Esophagus (tissue), 2 donors: Measurements from ENCODE around the gene MAPK12. TPM values are rescaled to one million over a fixed set of nuclear protein-coding genes. Genes with fewer than 3 reads are reported as not detected.

ENCODE experiments used
- H3K27ac ChIP-seq, 2 donors: one replicate each; pipeline ENCODE4 v1.5.1; 2013; ENCODE audit warnings: low read depth in 2 of 2, mild to moderate bottlenecking in 2 of 2, inconsistent platforms in 1 of 2, low read length in 1 of 2, moderate library complexity in 1 of 2
- H3K27me3 ChIP-seq, 2 donors: one replicate each; pipeline ENCODE4 v1.6.1; 2013; ENCODE audit warnings: low read length in 2 of 2, control low read depth in 1 of 2, mild to moderate bottlenecking in 1 of 2; ENCODE audit not compliant: insufficient read depth in 2 of 2, control insufficient read depth in 1 of 2
- H3K36me3 ChIP-seq, 2 donors: one replicate each; pipeline ENCODE4 v1.6.1; 2013; ENCODE audit warnings: low read length in 1 of 2; ENCODE audit not compliant: control insufficient read depth in 2 of 2, insufficient read depth in 2 of 2
- H3K4me1 ChIP-seq, 2 donors: one replicate each; pipeline ENCODE4 v1.6.1; 2013; ENCODE audit warnings: low read length in 1 of 2; ENCODE audit not compliant: control insufficient read depth in 2 of 2, insufficient read depth in 2 of 2
- H3K4me3 ChIP-seq, 2 donors: one replicate each; pipeline ENCODE4 v1.5.1; 2013; ENCODE audit warnings: low read length in 2 of 2, mild to moderate bottlenecking in 2 of 2, low read depth in 1 of 2, moderate library complexity in 1 of 2
- H3K9me3 ChIP-seq, 2 donors: one replicate each; pipeline ENCODE4 v1.6.1; 2013; ENCODE audit warnings: mild to moderate bottlenecking in 2 of 2, low read depth in 1 of 2, low read length in 1 of 2, moderate library complexity in 1 of 2; ENCODE audit not compliant: control insufficient read depth in 2 of 2, insufficient read depth in 1 of 2
- WGBS, 2 donors: extraction: QIAGEN DNeasy Blood & Tissue Kit; methylation state at CpG; one replicate each; pipeline ENCODE4 v1.1.7; 2013; 5-methylcytosine and 5-hydroxymethylcytosine counted together
- polyA plus RNA-seq, 2 donors: library from polyadenylated mRNA; stranded (reverse); fragments of 200-250 nt; gene quantifications; one replicate each; pipeline ENCODE4 v1.2.3, GENCODE V29; 2013
- donor health status: healthy with polysubstance abuse.
- donor health status: Bipolar disorder and iron deficiency.

The MAPK12 gene
- polyA plus RNA-seq, 2 donors, result 3.0 to 3.4 TPM

DNA sequence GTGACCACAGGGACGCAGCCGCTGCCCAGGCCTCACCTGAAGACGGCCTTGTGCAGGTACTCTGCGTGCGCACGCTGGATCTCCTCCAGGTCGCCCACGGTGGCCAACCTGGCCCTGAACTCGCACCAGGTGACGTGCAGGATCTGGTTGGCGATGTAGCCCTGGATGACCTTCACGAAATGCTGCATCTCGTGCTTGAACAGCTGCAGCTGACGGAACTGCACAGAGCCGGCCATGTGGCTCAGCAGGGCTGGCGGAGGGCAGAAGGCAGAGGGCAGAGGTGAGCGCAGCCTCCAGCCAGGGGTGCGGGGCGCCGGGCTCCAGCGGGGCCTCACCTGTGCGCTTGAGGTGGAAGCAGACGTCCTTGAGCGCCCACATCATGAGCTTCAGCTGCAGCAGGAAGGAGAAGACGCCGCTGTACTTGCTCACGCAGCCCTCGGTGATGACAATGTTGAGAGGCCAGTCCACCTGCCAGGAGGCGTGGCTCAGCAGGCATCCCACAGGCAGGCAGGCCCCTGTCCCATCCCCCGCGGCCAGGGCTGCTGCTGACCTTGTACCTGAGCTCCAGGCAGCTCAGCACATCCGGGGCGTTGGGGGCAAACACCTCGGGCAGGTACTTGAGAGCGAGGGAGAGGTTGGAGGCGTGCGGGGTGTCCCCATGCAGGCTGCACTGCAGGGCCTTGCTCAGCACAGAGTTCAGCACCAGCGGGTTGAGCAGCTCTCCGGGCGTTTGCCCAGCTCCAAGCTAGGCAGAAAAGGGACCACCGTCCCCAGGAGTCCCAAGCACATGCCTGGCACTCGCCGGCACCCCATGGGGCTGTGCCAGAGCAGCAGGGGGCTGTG lies 43.1 kb downstream of the MAPK12 start:
- H3K27ac ChIP-seq, result no peak overlapping the region
- H3K36me3 ChIP-seq, result peaks cover 14 to 83% of the 10 kb centered on the region in 2 donors
- H3K9me3 ChIP-seq, result no peaks in the 10 kb centered on the region
- 81 to 84% methylated on average over 42 to 43 of the region's 43 CpGs for WGBS, 2 donors
- H3K4me3 ChIP-seq, result no peak overlapping the region
- peaks cover 4 to 9% of the 10 kb centered on the region in 2 donors for H3K4me1 ChIP-seq
- no peaks in the 10 kb centered on the region for H3K27me3 ChIP-seq

DNA sequence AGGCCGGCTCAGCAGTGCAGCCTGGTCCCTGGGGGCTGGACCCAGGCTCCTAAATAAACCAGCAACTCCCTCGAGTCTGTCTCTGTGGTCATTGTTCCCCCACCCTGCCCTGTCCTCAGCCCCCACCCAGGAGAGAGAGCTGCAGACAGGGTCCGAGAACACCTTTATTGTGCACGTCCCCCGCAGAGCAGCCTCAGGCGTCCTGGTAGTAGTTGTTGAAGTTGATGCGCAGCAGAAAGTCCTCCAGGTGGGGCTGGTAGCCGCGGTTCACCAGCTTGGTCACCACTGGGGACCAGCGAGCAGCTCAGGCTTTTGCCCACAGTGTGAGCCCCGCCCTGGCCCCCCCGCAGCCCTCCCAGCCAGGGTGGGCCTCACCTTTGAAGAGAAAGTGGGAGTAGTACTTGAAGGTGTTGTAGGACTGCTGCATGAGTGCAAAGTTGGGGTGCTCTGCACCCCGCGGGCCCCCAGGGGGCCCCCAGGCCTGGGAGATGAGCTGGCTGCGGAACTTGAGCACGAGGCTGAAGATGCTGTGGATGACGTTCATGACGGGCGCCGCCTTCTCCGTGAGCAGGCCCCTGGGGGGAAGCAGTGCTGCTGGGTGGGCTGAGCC lies 43.8 kb downstream of the MAPK12 start:
- Histone ChIP-seq H3K27me3 (no peaks in the 10 kb centered on the region), H3K27ac (no peak overlapping the region), H3K4me1 (peaks cover 4 to 9% of the 10 kb centered on the region in 2 donors), H3K36me3 (peaks cover 14 to 78% of the 10 kb centered on the region in 2 donors), H3K4me3 (no peak overlapping the region), H3K9me3 (no peaks in the 10 kb centered on the region)
- WGBS, 2 donors, result 83 to 88% methylated on average over 21 of the region's 21 CpGs

DNA sequence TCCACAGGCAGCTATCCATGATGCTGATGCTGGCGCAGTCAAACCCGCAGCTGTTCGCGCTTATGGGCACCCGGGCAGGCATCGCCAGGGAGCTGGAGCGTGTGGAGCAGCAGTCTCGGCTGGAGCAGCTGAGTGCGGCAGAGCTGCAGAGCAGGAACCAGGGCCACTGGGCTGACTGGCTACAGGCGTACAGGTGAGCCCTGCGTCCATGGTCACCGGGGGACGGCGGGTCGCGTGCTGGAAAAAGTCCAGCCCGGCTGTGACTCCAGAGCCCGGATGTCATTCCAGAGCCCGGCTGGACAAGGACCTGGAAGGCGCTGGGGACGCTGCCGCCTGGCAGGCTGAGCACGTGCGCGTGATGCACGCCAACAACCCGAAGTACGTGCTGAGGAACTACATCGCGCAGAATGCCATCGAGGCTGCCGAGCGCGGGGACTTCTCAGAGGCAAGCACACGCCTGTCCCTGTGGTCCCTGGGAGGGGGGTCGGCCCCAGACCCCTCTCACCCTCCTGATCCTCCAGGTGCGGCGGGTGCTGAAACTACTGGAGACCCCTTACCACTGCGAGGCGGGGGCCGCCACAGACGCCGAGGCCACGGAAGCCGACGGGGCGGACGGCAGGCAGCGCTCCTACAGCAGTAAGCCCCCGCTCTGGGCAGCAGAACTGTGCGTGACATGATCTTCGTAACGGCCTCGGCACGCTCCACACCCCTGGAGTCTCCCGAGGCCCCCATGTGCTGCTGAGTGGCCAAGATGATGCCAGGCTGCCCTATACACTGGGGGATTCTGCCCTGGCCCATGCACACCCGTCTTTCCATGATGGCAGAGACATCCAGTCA lies 44.6 kb downstream of the MAPK12 start:
- Histone ChIP-seq H3K9me3 (no peaks in the 10 kb centered on the region), H3K27ac (no peak overlapping the region), H3K4me3 (no peak overlapping the region), H3K4me1 (peaks cover 4 to 9% of the 10 kb centered on the region in 2 donors), H3K36me3 (peaks cover 14 to 75% of the 10 kb centered on the region in 2 donors), H3K27me3 (no peaks in the 10 kb centered on the region)
- WGBS, 2 donors, result 93 to 94% methylated on average over 53 to 57 of the region's 57 CpGs

DNA sequence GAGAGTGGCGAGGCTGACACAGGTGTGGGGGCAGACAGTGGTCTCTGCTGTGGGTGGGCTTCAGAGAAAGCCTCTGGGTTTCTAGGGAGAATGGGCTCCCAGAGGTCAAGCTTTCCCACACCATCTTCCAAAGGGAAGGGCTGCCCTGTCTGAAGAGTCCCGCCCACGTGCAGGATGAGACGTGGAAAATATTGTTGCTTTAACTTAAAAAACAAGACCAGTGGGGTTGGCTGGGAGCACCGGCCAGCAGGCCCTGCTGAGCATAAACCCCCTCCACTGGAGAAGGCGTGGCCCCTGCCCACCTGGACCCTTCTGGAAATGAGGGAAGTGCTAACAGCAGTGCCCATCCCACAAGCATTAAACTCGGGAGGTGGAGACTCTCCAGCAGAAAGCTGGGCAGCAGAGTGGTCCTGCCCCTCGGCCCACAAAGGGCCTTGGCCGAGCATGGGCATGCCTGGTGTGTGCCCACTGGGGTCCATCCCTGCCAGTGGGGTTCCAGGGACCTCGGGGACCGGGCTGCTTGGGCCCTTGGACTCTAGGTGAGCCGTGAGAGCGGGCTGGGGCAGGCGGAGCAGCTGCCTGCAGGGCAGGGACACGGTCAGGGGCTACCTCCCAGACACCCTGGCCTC lies 45.3 kb downstream of the MAPK12 start:
- WGBS, 2 donors, result 81 to 86% methylated on average over 15 of the region's 15 CpGs
- peaks cover 12 to 70% of the 10 kb centered on the region in 2 donors for H3K36me3 ChIP-seq
- peaks cover 4 to 9% of the 10 kb centered on the region in 2 donors for H3K4me1 ChIP-seq
- H3K27ac ChIP-seq, result no peak overlapping the region
- H3K27me3 ChIP-seq, result no peaks in the 10 kb centered on the region
- H3K4me3 ChIP-seq, result no peak overlapping the region
- H3K9me3 ChIP-seq, result no peaks in the 10 kb centered on the region

DNA sequence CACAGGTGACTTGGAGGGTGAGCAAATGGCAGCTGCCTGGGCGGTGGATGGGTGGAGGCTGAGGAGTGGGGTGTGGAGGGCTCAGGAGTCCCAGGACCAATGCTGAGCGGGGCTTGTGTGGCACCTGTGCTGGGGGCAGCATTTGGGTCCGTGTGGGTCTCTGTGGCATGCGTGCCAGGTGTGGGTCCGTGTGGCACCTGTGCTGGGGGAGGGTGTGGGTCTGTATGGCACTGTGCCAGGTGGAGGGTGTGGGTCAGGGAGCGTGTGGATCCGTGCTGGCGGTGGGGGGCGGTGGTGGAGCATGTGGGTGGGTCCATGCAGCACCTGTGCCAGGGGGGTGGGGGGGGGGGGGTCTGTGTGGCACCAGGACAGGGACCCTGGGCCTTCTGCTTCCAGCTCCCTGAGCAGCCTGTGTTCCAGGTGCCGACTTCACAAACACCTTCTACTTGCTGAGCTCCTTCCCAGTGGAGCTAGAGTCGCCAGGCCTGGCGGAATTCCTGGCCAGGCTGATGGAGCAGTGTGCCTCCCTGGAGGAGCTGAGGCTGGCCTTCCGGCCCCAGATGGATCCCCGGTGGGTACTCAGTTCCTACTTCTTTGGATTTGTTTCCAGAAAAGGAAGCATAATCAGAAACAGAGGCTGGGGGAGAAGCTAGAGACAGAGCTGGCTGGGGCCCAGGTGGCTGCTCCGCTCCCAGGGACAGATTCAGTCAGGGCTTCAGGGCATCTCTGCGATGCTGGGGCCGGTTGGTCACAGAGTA lies 46.0 kb downstream of the MAPK12 start:
- no peak overlapping the region for H3K4me3 ChIP-seq
- H3K27me3 ChIP-seq, result no peaks in the 10 kb centered on the region
- WGBS, 2 donors, result 65 to 76% methylated on average over 13 to 17 of the region's 17 CpGs
- no peaks in the 10 kb centered on the region for H3K9me3 ChIP-seq
- peaks cover 9 to 70% of the 10 kb centered on the region in 2 donors for H3K36me3 ChIP-seq
- H3K4me1 ChIP-seq, result peaks cover 4 to 9% of the 10 kb centered on the region in 2 donors
- H3K27ac ChIP-seq, result no peak overlapping the region

DNA sequence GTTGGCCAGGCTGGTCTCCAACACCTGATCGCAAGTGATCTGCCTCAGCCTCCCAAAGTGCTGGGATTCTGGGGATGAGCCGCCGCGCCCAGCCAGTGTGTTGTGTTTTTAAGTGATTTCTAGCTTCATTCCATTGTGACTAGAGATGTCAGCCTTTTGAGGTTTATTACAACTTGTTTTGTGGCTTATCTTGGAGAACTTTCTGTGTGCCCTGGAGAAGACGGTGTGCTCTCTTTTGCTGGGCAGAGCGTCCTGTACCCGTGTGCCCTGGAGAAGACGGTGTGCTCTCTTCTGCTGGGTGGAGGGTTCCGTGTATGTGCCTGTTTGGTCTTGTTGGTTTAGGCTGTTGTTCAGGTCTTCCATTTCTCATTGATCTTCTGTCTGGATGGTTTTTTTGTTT lies 48.2 kb downstream of the MAPK12 start:
- no peak overlapping the region for H3K27ac ChIP-seq
- H3K4me1 ChIP-seq, result peaks cover 0 to 4% of the 10 kb centered on the region in 2 donors
- WGBS, 2 donors, result 90 to 91% methylated on average over 9 of the region's 9 CpGs
- H3K4me3 ChIP-seq, result no peak overlapping the region
- H3K27me3 ChIP-seq, result no peaks in the 10 kb centered on the region
- H3K9me3 ChIP-seq, result no peaks in the 10 kb centered on the region
- H3K36me3 ChIP-seq, result peaks cover 9 to 63% of the 10 kb centered on the region in 2 donors

DNA sequence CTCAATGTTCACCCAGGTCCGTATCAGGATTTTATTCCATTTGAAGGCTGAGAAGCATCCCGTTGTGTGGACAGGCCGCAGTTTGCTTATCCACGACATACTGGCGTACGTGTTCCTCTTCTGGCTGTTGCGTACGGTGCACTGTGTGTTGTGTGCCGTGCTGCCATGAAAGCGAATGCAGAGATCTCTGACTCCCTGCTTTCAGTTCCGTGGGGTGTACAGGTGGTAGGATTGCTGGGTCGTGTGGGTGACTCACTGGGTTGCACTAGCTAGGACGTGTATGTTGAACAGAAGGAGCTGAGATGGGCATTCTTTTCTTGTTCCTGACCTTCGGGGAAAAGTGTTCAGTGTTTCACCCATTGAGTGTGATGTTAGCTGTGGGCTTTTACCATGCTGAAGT lies 50.3 kb downstream of the MAPK12 start:
- 77 to 85% methylated on average over 14 of the region's 14 CpGs for WGBS, 2 donors
- H3K27me3 ChIP-seq, result no peaks in the 10 kb centered on the region
- peaks cover 0 to 3% of the 10 kb centered on the region in 2 donors for H3K4me1 ChIP-seq
- no peak overlapping the region for H3K4me3 ChIP-seq
- peaks cover 0 to 54% of the 10 kb centered on the region in 2 donors for H3K36me3 ChIP-seq
- H3K9me3 ChIP-seq, result no peaks in the 10 kb centered on the region
- H3K27ac ChIP-seq, result no peak overlapping the region

DNA sequence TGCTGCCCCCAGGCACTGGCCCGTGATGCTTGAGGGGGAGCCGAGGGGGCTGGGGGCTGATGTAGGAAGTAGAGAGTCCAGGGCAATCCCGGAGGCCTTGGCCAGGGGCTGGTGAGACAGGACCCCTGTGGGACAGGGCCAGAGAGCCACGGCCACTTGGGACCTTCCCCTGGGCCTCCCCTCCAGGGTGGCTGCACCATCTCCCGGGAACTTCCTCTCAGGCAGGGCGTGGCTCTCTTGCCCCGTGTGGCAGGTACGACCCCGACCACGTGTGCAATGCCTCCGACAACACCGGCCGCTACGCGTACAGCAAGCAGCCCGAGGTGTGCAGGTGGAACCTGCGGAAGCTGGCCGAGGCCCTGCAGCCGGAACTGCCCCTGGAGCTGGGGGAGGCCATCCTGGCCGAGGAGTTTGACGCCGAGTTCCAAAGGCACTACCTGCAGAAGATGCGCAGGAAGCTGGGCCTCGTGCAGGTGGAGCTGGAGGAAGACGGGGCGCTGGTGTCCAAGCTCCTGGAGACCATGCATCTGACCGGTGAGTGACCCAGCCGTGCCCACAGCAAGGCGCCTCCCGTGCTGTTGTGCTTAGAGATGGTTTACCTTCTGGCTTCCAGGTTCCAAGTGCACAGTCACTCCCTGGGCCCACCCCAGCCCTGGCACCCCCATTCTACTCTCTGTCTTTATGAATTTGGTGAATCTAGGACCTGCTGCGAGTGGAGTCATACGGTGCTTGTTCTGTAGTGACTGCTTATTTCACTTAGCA lies 50.9 kb downstream of the MAPK12 start:
- 85% methylated on average over 31 to 32 of the region's 32 CpGs for WGBS, 2 donors
- H3K9me3 ChIP-seq, result no peaks in the 10 kb centered on the region
- H3K27ac ChIP-seq, result no peak overlapping the region
- peaks cover 0 to 52% of the 10 kb centered on the region in 2 donors for H3K36me3 ChIP-seq
- H3K4me3 ChIP-seq, result no peak overlapping the region
- peaks cover 0 to 5% of the 10 kb centered on the region in 2 donors for H3K4me1 ChIP-seq
- H3K27me3 ChIP-seq, result no peaks in the 10 kb centered on the region
